ENCODE results near the gene SEMA6B. TPM values are rescaled to one million over a fixed set of nuclear protein-coding genes. Genes with fewer than 3 reads are reported as not detected.
A peak's percentile ranks its signal among the peaks of the same experiment; 100 is the strongest.
"Not testable (repeated sequence)": the region's sequence is repeated elsewhere in the genome, so short reads cannot be mapped to it uniquely, and the experiment has no call there.

The SEMA6B gene
- total RNA-seq, 2 experiments from 2014 or later: not detected

DNA sequence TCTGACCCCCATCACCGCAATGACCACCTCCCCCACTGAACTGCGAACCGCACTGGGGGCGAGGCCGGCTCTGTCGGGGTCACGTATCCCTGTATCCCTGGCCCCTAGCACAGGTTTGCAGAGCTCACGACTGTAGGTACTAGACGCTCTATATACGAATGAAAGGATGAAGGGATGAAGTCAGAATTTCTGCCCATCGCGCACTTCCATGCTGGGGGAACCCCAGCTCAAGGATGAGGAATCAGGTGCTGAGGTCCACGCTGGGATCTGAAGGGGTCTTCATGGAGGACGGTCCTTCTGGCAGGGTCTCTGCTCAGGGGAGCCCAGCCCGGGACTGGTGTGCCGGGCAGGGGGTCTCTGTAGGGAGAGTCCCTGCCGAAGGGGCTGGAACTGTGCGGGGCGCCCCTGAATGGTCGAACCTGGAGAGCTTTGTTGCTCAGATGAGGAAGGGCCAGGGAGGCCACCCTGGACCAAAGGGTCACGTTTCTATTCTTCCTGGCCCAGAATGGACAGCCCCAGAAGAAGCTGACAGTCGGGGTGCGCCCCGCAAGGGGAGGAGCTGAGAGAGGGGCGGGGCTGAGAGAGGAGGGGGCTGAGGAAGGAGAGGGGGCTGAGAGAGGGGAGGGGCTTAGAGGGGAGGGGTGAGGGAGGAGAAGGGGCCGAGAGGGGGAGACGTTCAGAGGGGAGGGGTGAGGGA lies 37.9 kb upstream of the SEMA6B start:
- Mint-ChIP-seq H3K9me3 (ENCODE audit: insufficient read depth) (no peaks in the 10 kb centered on the region), H3K4me3 (no peak overlapping the region), H3K27me3 (ENCODE audit: low read depth) (peaks cover 32% of the 10 kb centered on the region), H3K36me3 (ENCODE audit: low read depth) (no peaks in the 10 kb centered on the region), H3K4me1 (ENCODE audit: low read depth) (peaks cover 7% of the 10 kb centered on the region), H3K27ac (no peak overlapping the region)
- ATAC-seq: no peak
- POLR2A ChIA-PET: no interaction called here
- no peak for DNase-seq
- CTCF ChIA-PET: interaction anchor here (1.1 to 1.3 kb wide), 3 partner anchors 21 to 195 kb away, joined by 3 to 4 read pairs (median 3); partner anchors contain the start of gene CHAF1A

GRCh38 chr19:4596033-4596904 lies 36.8 kb upstream of the SEMA6B start:
- POLR2A ChIA-PET: no interaction called here
- CTCF ChIA-PET: interaction anchor here (1.3 kb wide), 1 partner anchor 20 kb away, joined by 3 read pairs; no protein-coding TSS in a partner anchor
- peaks cover 7% of the 10 kb centered on the region for H3K4me1 Mint-ChIP-seq (ENCODE audit: low read depth)
- no peak overlapping the region for H3K27ac Mint-ChIP-seq
- H3K4me3 Mint-ChIP-seq: no peak overlapping the region
- ATAC-seq (no peak), DNase-seq (no peak)
- H3K9me3 Mint-ChIP-seq (ENCODE audit: insufficient read depth): no peaks in the 10 kb centered on the region
- H3K27me3 Mint-ChIP-seq (ENCODE audit: low read depth): peaks cover 35% of the 10 kb centered on the region
- H3K36me3 Mint-ChIP-seq (ENCODE audit: low read depth): no peaks in the 10 kb centered on the region

DNA sequence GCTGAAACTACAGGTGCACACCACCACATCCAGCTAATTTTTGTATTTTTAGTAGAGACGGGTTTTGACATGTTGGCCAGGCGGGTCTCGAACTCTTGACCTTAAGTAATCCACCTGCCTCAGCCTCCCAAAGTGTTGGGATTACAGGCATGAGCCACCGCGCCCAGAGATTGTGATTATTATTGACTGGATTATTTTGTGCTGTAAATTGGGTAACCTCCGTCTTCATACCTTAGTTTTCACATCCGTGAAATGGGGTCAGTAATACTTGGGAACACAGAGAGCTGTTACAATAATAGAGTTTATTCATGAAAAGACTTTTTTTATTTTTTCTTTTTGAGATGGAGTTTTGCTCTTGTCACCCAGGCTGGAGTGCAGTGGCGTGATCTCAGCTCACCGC lies 35.7 kb upstream of the SEMA6B start:
- ChIA-PET POLR2A (interaction anchor here (0.6 kb wide), 1 partner anchor 28 kb away, joined by 3 read pairs; no protein-coding TSS in a partner anchor), CTCF (interaction anchor here (1.2 kb wide), 1 partner anchor 19 kb away, joined by 3 read pairs; no protein-coding TSS in a partner anchor)
- H3K36me3 Mint-ChIP-seq (ENCODE audit: low read depth); ATAC-seq; H3K27ac Mint-ChIP-seq; DNase-seq; H3K4me1 Mint-ChIP-seq (ENCODE audit: low read depth); H3K4me3 Mint-ChIP-seq; H3K9me3 Mint-ChIP-seq (ENCODE audit: insufficient read depth): not testable (repeated sequence)
- peaks cover 36% of the 10 kb centered on the region for H3K27me3 Mint-ChIP-seq (ENCODE audit: low read depth)

GRCh38 chr19:4594201-4594600 lies 34.7 kb upstream of the SEMA6B start:
- Mint-ChIP-seq H3K9me3 (ENCODE audit: insufficient read depth) (no peaks in the 10 kb centered on the region), H3K4me1 (ENCODE audit: low read depth) (peaks cover 7% of the 10 kb centered on the region), H3K36me3 (ENCODE audit: low read depth) (no peaks in the 10 kb centered on the region), H3K4me3 (no peak overlapping the region), H3K27me3 (ENCODE audit: low read depth) (peaks cover 33% of the 10 kb centered on the region), H3K27ac (no peak overlapping the region)
- CTCF ChIA-PET: interaction anchor here (0.7 to 1.9 kb wide), 4 partner anchors 18 to 86 kb away, joined by 3 to 11 read pairs (median 4); no protein-coding TSS in a partner anchor
- ATAC-seq (no peak), DNase-seq (no peak)
- POLR2A ChIA-PET: interaction anchor here (0.6 kb wide), 1 partner anchor 23 kb away, joined by 3 read pairs; no protein-coding TSS in a partner anchor

- H3K4me1 Mint-ChIP-seq (ENCODE audit: low read depth): peaks cover 7% of the 10 kb centered on the region
- DNase-seq (no peak), ATAC-seq (no peak)
- H3K36me3 Mint-ChIP-seq (ENCODE audit: low read depth): no peaks in the 10 kb centered on the region
- peaks cover 28% of the 10 kb centered on the region for H3K27me3 Mint-ChIP-seq (ENCODE audit: low read depth)
- ChIA-PET CTCF (interaction anchor here (0.7 to 1.9 kb wide), 3 partner anchors 11 to 86 kb away, joined by 3 to 11 read pairs (median 3); no protein-coding TSS in a partner anchor), POLR2A (interaction anchor here (0.7 kb wide), 1 partner anchor 43 kb away, joined by 3 read pairs; no protein-coding TSS in a partner anchor)
- no peak overlapping the region for H3K27ac Mint-ChIP-seq
- no peak overlapping the region for H3K4me3 Mint-ChIP-seq
- H3K9me3 Mint-ChIP-seq (ENCODE audit: insufficient read depth): no peaks in the 10 kb centered on the region
These were observed 33.9 kb upstream of the SEMA6B start for GRCh38 chr19:4593409-4593851.

GRCh38 chr19:4592445-4592844 lies 33.0 kb upstream of the SEMA6B start:
- no peak for DNase-seq
- peaks cover 3% of the 10 kb centered on the region for H3K4me1 Mint-ChIP-seq (ENCODE audit: low read depth)
- no peaks in the 10 kb centered on the region for H3K9me3 Mint-ChIP-seq (ENCODE audit: insufficient read depth)
- no peaks in the 10 kb centered on the region for H3K36me3 Mint-ChIP-seq (ENCODE audit: low read depth)
- no peak for ATAC-seq
- peaks cover 25% of the 10 kb centered on the region for H3K27me3 Mint-ChIP-seq (ENCODE audit: low read depth)
- H3K27ac Mint-ChIP-seq: no peak overlapping the region
- ChIA-PET CTCF (interaction anchor here (0.6 to 1.9 kb wide), 4 partner anchors 12 to 44 kb away, joined by 3 to 11 read pairs (median 4); no protein-coding TSS in a partner anchor), POLR2A (no interaction called here)
- no peak overlapping the region for H3K4me3 Mint-ChIP-seq

DNA sequence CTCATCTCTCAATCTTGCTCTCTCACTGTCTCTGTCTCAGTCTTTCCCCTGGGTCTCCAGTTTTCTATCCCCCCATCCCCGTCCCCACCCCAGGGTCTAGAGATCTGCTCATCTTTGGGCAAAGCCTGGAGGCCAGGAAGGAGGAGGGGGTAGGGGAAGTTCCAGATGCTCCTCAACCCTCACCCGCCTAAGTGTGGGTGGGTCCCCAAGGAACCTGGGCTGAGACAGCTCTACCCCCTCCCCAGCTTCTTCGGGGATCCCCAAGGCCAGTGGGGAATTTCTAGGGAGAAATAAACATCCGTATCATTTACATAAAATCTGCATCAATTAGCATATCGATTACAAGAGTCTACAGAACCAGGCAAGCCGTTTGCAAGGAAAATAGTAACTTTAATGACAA lies 31.8 kb upstream of the SEMA6B start:
- DNase-seq (no peak), ATAC-seq (no peak)
- peaks cover 18% of the 10 kb centered on the region for H3K27me3 Mint-ChIP-seq (ENCODE audit: low read depth)
- ChIA-PET CTCF (no interaction called here), POLR2A (no interaction called here)
- H3K27ac Mint-ChIP-seq: no peak overlapping the region
- no peak overlapping the region for H3K4me3 Mint-ChIP-seq
- no peaks in the 10 kb centered on the region for H3K36me3 Mint-ChIP-seq (ENCODE audit: low read depth)
- no peaks in the 10 kb centered on the region for H3K4me1 Mint-ChIP-seq (ENCODE audit: low read depth)
- H3K9me3 Mint-ChIP-seq (ENCODE audit: insufficient read depth): no peaks in the 10 kb centered on the region

- POLR2A ChIA-PET: no interaction called here
These were observed 31.1 kb upstream of the SEMA6B start for GRCh38 chr19:4590559-4590958.

GRCh38 chr19:4589579-4590410 lies 30.3 kb upstream of the SEMA6B start:
- Mint-ChIP-seq H3K27me3 (ENCODE audit: low read depth) (peaks cover 28% of the 10 kb centered on the region), H3K4me3 (no peak overlapping the region), H3K27ac (no peak overlapping the region), H3K36me3 (ENCODE audit: low read depth) (no peaks in the 10 kb centered on the region), H3K9me3 (ENCODE audit: insufficient read depth) (no peaks in the 10 kb centered on the region), H3K4me1 (ENCODE audit: low read depth) (no peaks in the 10 kb centered on the region)
- POLR2A ChIA-PET: no interaction called here
- DNase-seq: peak; percentile 48
- ATAC-seq: peak; percentile 58
- CTCF ChIA-PET: interaction anchor here (0.6 to 1.3 kb wide), 7 partner anchors 16 to 84 kb away, joined by 3 to 17 read pairs (median 3); no protein-coding TSS in a partner anchor

More at GRCh38 chr19:4590559-4590958, 31.1 kb upstream of the SEMA6B start:
- Mint-ChIP-seq H3K4me3 (no peak overlapping the region), H3K9me3 (ENCODE audit: insufficient read depth) (no peaks in the 10 kb centered on the region), H3K27me3 (ENCODE audit: low read depth) (peaks cover 24% of the 10 kb centered on the region), H3K36me3 (ENCODE audit: low read depth) (no peaks in the 10 kb centered on the region), H3K27ac (no peak overlapping the region), H3K4me1 (ENCODE audit: low read depth) (no peaks in the 10 kb centered on the region)
- ATAC-seq (no peak), DNase-seq (no peak)
- CTCF ChIA-PET: interaction anchor here (0.9 kb wide), 1 partner anchor 45 kb away, joined by 4 read pairs; no protein-coding TSS in a partner anchor

GRCh38 chr19:4588291-4588761 lies 28.8 kb upstream of the SEMA6B start:
- Mint-ChIP-seq H3K9me3 (ENCODE audit: insufficient read depth) (no peaks in the 10 kb centered on the region), H3K27me3 (ENCODE audit: low read depth) (peaks cover 27% of the 10 kb centered on the region), H3K4me1 (ENCODE audit: low read depth) (no peaks in the 10 kb centered on the region), H3K27ac (no peak overlapping the region), H3K36me3 (ENCODE audit: low read depth) (no peaks in the 10 kb centered on the region), H3K4me3 (no peak overlapping the region)
- DNase-seq: no peak
- ChIA-PET CTCF (interaction anchor here (1.1 to 1.2 kb wide), 2 partner anchors 48 to 63 kb away, joined by 3 to 6 read pairs; no protein-coding TSS in a partner anchor), POLR2A (no interaction called here)
- no peak for ATAC-seq

- Mint-ChIP-seq H3K27me3 (ENCODE audit: low read depth) (peaks cover 28% of the 10 kb centered on the region), H3K4me3 (no peak overlapping the region), H3K36me3 (ENCODE audit: low read depth) (no peaks in the 10 kb centered on the region), H3K27ac (no peak overlapping the region), H3K4me1 (ENCODE audit: low read depth) (no peaks in the 10 kb centered on the region), H3K9me3 (ENCODE audit: insufficient read depth) (no peaks in the 10 kb centered on the region)
- POLR2A ChIA-PET: no interaction called here
- DNase-seq (no peak), ATAC-seq (no peak)
- CTCF ChIA-PET: interaction anchor here (1.1 to 1.3 kb wide), 3 partner anchors 17 to 62 kb away, joined by 3 to 6 read pairs (median 4); no protein-coding TSS in a partner anchor
These were observed 28.0 kb upstream of the SEMA6B start for GRCh38 chr19:4587527-4587926.

Data from activated CD8-positive, alpha-beta T cell treated with anti-CD3 and anti-CD28 coated beads, Interleukin-2, amount 10 ng/mL, durations not matched to agents 7 days and 5 days (primary cell).